IPS-20b (cell line): ENCODE measurements around the gene PTGDR.

Source experiments
- H3K27ac ChIP-seq: one replicate; pipeline ENCODE4 v1.5.1; 2013; ENCODE audit warnings: low read length
- H3K27me3 ChIP-seq: 2 replicates; pipeline ENCODE4 v1.6.1; 2013; ENCODE audit warnings: mild to moderate bottlenecking, low read length, inconsistent platforms; ENCODE audit not compliant: insufficient read depth
- H3K36me3 ChIP-seq: 2 replicates; pipeline ENCODE4 v1.6.1; 2013; ENCODE audit warnings: low read depth, mild to moderate bottlenecking, inconsistent platforms, low read length, moderate library complexity; ENCODE audit not compliant: insufficient read depth
- H3K4me1 ChIP-seq: 2 replicates; pipeline ENCODE4 v1.6.1; 2013; ENCODE audit warnings: mild to moderate bottlenecking, control low read depth, inconsistent platforms, low read length, moderate library complexity; ENCODE audit not compliant: insufficient read depth
- H3K4me3 ChIP-seq: 2 replicates; pipeline ENCODE4 v1.5.1; 2013; ENCODE audit warnings: mild to moderate bottlenecking, low read length, inconsistent platforms
- H3K9ac ChIP-seq: 2 replicates; pipeline ENCODE4 v1.6.1; 2013; ENCODE audit warnings: low read depth, mild to moderate bottlenecking, inconsistent platforms, low read length, moderate library complexity
- H3K9me3 ChIP-seq: 2 replicates; pipeline ENCODE4 v1.6.1; 2013; ENCODE audit warnings: mild to moderate bottlenecking, low read depth, low read length, inconsistent platforms; ENCODE audit not compliant: insufficient read depth

Gene PTGDR

GRCh38 chr14:52286661-52287649 is 19.5 kb downstream of the PTGDR start:
- H3K4me3 ChIP-seq, result no peak overlapping the region
- H3K27ac ChIP-seq, result no peak overlapping the region
- no peaks in the 10 kb centered on the region; the same call in none of the 2 replicates for H3K4me1 ChIP-seq
- no peaks in the 10 kb centered on the region for H3K36me3 ChIP-seq
- H3K27me3 ChIP-seq, result no peaks in the 10 kb centered on the region
- H3K9me3 ChIP-seq, result no peaks in the 10 kb centered on the region
- H3K9ac ChIP-seq, result no peak overlapping the region

GRCh38 chr14:52296378-52296777 is 28.9 kb downstream of the PTGDR start:
- H3K27me3 ChIP-seq, result no peaks in the 10 kb centered on the region
- H3K27ac ChIP-seq, result no peak overlapping the region
- no peak overlapping the region for H3K4me3 ChIP-seq
- H3K36me3 ChIP-seq, result no peaks in the 10 kb centered on the region
- H3K9me3 ChIP-seq, result no peaks in the 10 kb centered on the region
- H3K4me1 ChIP-seq, result no peaks in the 10 kb centered on the region
- H3K9ac ChIP-seq, result no peak overlapping the region

DNA sequence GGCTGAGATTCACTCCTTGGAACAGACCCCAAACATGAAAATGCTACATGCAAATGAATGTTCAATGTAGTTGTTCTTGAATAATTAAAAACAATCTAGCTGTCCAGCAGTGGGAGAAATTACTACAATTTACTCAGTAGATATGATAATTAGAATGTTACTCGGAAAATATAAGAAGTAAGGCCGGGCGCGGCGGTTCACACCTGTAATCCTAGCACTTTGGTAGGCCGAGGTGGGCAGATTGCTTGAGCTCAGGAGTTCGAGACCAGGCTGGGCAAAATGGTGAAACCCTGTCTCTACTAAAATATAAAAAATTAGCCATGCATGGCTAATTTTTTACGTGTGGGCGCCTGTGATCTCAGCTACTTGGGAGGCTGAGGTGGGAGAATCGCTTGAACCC is 31.3 kb downstream of the PTGDR start:
- no peaks in the 10 kb centered on the region for H3K36me3 ChIP-seq
- H3K27me3 ChIP-seq, result no peaks in the 10 kb centered on the region
- no peaks in the 10 kb centered on the region for H3K4me1 ChIP-seq

DNA sequence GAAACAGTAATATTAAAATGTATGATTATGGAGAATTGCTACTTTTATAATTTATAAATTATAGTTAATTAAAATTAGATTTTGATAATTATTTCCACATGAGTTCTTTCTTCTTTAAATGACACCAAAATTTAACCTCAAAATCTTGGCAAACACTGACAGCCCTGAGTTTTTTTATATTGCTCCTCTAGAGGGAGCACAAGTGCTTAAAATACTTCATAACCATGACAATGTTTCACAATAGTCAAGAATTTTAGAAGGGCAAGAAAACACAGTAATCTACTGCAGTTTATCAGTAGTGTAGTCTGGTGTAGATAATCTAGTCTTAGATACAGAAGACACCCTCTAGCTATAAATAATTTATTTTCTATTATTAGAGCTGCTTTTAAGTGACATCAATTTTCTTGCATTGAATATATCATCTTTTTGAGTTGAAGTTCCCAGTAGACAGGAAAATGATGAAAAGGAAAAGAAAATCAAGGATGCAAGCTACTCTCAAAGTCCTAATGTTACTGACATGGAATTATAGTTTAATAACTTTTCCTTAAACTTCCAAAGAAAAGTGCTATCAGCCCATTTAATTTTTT is 32.3 kb downstream of the PTGDR start:
- no peak overlapping the region for H3K4me3 ChIP-seq
- no peaks in the 10 kb centered on the region for H3K36me3 ChIP-seq
- no peak overlapping the region for H3K27ac ChIP-seq
- H3K4me1 ChIP-seq, result no peaks in the 10 kb centered on the region
- no peaks in the 10 kb centered on the region for H3K27me3 ChIP-seq
- no peaks in the 10 kb centered on the region for H3K9me3 ChIP-seq
- H3K9ac ChIP-seq, result no peak overlapping the region

More for the DNA sequence above, 31.3 kb downstream of the PTGDR start:
- Histone ChIP-seq H3K27ac (no peak overlapping the region), H3K4me3 (no peak overlapping the region), H3K9ac (no peak overlapping the region), H3K9me3 (no peaks in the 10 kb centered on the region)

GRCh38 chr14:52303236-52303635 is 35.7 kb downstream of the PTGDR start:
- Histone ChIP-seq H3K27ac (no peak overlapping the region), H3K36me3 (no peaks in the 10 kb centered on the region), H3K9ac (no peak overlapping the region), H3K4me1 (no peaks in the 10 kb centered on the region), H3K9me3 (no peaks in the 10 kb centered on the region), H3K4me3 (no peak overlapping the region), H3K27me3 (no peaks in the 10 kb centered on the region)

GRCh38 chr14:52304248-52304904 is 36.9 kb downstream of the PTGDR start:
- Histone ChIP-seq H3K27ac (no peak overlapping the region), H3K9me3 (no peaks in the 10 kb centered on the region), H3K4me1 (no peaks in the 10 kb centered on the region), H3K27me3 (no peaks in the 10 kb centered on the region), H3K4me3 (no peak overlapping the region), H3K36me3 (no peaks in the 10 kb centered on the region), H3K9ac (no peak overlapping the region)

DNA sequence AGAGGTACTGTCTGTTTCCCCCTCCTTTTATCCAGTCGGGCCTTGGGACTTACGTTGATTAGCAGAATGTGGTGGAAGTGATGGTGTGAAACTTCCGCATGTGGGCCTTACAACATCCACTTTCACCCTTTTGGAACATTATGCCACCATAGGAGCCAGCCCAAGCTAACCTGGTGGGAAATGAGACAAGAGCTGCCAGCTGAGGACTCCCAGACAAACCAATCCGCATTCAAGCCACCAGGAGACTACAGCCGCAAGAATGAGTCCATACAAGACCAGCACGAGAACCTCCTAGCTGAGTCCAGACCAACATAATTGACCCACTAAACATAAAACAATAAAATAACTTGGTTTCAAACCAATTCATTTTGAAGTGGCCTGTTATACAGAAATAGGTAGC is 37.5 kb downstream of the PTGDR start:
- no peaks in the 10 kb centered on the region for H3K4me1 ChIP-seq
- no peaks in the 10 kb centered on the region; the same call in 1 of the 2 replicates for H3K27me3 ChIP-seq
- H3K36me3 ChIP-seq, result no peaks in the 10 kb centered on the region
- no peak overlapping the region for H3K4me3 ChIP-seq
- no peaks in the 10 kb centered on the region for H3K9me3 ChIP-seq
- no peak overlapping the region for H3K9ac ChIP-seq
- H3K27ac ChIP-seq, result no peak overlapping the region

DNA sequence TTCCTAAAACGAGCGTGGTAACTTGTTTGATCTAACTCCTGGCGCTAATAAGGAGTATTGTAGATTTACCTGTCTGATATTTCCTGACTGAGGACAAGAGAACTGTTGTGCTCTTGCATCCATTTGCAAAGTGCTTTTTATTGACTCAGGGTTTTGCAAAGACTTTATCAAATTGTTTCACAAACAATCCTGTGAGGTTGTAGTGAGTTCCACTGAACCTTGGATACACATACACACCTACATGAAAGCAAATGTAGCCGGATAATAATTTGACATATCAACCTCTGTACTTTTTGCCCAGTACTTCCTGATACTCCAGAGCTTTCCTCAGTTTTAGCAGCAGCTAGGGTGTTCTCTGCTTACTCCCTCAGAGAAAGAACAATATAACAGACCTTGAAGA is 39.9 kb downstream of the PTGDR start:
- Histone ChIP-seq H3K9ac (no peak overlapping the region), H3K27ac (no peak overlapping the region), H3K27me3 (peaks cover 16% of the 10 kb centered on the region), H3K36me3 (no peaks in the 10 kb centered on the region), H3K4me1 (no peaks in the 10 kb centered on the region), H3K4me3 (no peak overlapping the region), H3K9me3 (no peaks in the 10 kb centered on the region)

- Histone ChIP-seq H3K4me1 (no peaks in the 10 kb centered on the region), H3K27me3 (peaks cover 21% of the 10 kb centered on the region), H3K27ac (no peak overlapping the region)
Measured at GRCh38 chr14:52307905-52308304, 40.4 kb downstream of the PTGDR start.

GRCh38 chr14:52310541-52310940 is 43.0 kb downstream of the PTGDR start:
- H3K27me3 ChIP-seq, result peaks cover 47% of the 10 kb centered on the region
- H3K9me3 ChIP-seq, result no peaks in the 10 kb centered on the region
- no peak overlapping the region for H3K9ac ChIP-seq
- no peak overlapping the region for H3K27ac ChIP-seq
- no peaks in the 10 kb centered on the region for H3K36me3 ChIP-seq
- peaks cover 3% of the 10 kb centered on the region; the same call in 1 of the 2 replicates for H3K4me1 ChIP-seq
- H3K4me3 ChIP-seq, result no peak overlapping the region

More at GRCh38 chr14:52307905-52308304, 40.4 kb downstream of the PTGDR start:
- H3K36me3 ChIP-seq, result no peaks in the 10 kb centered on the region
- no peak overlapping the region for H3K9ac ChIP-seq
- no peak overlapping the region for H3K4me3 ChIP-seq
- H3K9me3 ChIP-seq, result no peaks in the 10 kb centered on the region

DNA sequence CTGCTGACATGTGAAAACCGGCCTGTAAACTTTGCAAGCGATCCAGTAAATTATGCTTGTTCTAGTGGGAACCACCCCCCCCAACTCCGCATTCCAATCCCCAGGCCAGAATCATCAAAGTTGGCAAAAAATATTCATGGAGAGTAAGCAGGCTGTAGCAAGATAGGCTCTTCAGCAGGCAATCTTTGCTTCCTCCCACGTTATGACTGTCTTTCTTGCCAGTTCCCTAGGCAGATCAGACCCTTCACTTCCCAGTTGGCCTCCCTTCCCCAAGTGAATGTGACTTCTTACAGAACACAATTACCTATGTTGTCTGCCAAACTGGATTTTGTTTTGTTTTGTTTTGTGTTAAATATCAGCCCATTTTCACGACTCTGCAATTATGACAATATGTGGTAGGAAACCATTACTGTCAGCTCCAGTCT is 45.4 kb downstream of the PTGDR start:
- no peak overlapping the region for H3K27ac ChIP-seq
- H3K9ac ChIP-seq, result no peak overlapping the region
- H3K4me1 ChIP-seq, result peaks cover 3% of the 10 kb centered on the region; the same call in 1 of the 2 replicates
- H3K4me3 ChIP-seq, result no peak overlapping the region
- no peaks in the 10 kb centered on the region for H3K36me3 ChIP-seq
- H3K9me3 ChIP-seq, result no peaks in the 10 kb centered on the region
- H3K27me3 ChIP-seq, result peaks cover 71% of the 10 kb centered on the region
